ENCODE data around the gene MRPL36.

Gene MRPL36

DNA sequence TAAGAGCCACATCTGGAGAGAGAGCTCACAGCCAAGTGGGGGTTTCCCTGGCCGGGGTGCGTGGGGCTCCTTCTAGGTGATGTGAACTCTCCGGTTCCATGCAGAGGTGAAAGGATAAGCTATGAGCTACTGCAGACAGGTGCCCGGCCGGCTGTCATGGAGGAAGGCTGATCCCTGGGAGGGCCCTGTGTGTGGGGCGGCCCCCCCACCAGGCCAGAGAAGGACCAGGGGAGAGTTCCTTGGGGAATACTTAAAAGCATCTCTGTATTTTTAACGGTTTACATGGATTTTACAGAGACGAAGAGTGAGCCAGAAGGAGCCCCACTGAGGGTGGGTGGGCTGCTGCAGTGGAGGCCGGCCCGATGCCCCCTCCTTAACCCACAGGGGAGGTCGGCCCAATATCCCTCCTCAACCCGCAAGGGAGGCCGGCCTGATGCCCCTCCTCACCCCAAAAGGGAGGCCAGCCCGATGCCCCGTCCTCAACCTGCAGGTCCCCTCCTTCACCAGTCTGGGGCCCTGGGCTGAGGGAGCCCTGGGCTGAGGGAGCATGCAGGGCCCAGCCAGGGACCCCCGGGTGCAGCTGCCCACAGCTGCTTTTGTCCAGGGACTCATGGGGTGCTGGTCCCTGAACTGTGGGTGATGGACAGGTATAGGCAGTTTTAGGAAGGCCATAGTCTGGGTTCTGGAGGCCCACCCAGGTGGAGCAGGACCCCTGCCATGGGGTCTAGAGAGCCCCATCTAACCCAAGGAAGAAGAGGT, 31.9 kb downstream of the MRPL36 start:
- in situ Hi-C loops (cut with HindIII; ENCODE audit: low sequenced_read_pairs) = loop anchor here (25.0 kb wide), 2 partner anchors 270 to 395 kb away; no protein-coding TSS in a partner anchor

DNA sequence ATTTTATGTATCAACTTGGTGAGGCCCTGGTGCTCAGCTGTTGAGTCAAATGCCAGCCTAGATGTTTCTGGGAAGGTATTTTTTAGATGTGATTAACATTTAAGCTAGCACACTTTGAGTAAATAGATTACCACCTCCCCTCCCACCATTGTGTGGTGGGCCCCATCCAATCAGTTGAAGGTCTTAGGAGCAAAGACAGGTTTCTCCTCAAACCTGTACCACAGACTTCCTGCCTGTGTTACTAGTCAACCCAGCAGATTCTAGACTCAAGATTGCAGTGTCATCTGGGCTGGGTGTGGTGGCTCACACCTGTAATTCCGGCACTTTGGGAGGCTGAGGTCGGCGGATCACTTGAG, 33.8 kb downstream of the MRPL36 start:
- in situ Hi-C loops (cut with HindIII; ENCODE audit: low sequenced_read_pairs) = loop anchor here (25.0 kb wide), 2 partner anchors 271 to 396 kb away; no protein-coding TSS in a partner anchor

DNA sequence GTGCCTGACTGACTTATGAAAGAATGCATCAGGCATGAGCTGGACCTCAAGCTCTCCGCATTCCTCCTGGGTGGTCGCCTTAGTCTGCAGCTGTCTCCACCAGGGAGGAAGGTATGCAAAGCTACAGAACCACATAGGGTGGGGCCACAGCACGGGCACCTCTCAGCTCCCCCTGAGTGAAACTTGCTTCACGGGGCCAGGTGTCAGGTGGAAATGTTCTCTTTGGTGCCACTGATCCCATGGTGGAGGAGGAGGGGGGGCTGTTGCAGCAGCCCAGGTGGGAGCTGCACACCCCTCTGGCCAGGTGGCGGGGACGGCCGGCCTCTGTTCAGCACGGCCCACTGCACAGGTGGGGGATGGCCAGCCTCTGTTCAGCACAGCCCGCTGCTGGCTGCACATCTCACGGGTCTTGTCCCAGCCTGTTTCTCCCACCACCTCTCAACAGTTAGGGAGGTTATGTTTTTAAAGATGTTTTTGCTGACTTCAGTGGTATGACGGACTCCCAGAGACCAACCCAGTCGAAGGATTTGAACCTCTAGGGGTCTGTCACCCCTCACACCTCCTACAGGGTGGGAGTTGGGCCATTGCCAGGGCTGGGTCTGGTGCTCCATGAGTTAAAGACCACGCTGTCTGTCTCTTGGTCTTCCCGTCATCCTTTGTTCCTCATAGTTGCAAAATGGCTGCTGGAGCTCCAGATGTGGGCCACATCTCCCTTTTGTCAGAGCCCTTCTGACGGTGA, 34.3 kb downstream of the MRPL36 start:
- in situ Hi-C loops (cut with HindIII; ENCODE audit: low sequenced_read_pairs) = loop anchor here (25.0 kb wide), 2 partner anchors 272 to 397 kb away; no protein-coding TSS in a partner anchor

DNA sequence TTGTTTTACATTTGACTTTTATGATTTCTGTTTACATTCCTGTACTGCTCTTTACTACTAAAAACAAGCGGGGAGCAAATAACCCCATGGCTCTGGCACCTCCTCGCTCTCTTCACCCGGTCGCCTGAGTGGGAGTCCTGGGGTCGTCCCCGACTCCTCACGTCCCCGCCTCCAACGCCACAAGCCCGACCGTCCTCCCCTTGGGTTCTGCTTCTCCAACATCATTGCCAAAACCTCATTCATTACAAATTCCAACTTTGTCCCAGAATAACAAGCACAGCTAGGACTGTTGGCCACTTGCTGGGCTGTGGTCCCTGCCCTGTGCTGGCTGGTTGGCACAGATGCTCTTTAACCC, 35.1 kb downstream of the MRPL36 start:
- in situ Hi-C loops (cut with HindIII; ENCODE audit: low sequenced_read_pairs) = loop anchor here (5.0 to 25.0 kb wide), 3 partner anchors 38 to 398 kb away; partner anchors contain the start of gene NDUFS6

DNA sequence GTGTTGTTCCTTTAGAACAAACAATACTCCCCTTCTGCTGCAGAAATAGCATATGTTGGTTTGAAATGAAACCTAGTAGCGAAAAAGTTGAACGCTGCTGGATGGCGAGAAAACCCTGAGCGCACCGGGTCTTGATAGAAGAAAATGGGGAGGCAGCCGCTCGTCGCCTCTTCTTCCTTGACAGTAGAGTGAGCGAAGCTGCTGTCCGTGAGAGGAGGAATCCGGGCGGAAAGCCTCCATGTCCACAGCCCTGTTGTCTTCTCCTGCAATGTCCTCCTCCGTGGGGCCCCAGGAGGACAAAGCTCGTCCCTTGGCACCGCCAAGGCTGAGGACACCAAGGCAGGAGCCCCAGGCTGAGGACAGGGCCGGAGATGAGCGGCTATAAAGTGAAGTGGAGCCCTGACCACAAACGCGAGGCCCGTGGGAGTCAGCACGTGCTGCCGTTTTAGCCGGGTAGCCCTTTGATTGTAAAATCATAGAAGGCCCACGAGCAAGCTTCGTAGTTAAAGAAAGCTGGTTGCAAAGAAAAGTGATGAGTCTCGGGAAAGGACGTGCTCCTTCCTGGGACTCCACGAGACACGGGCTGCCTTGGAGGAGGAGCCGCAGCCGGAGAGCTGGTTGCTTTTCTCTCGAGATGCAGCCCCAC, 35.6 kb downstream of the MRPL36 start:
- in situ Hi-C loops (cut with HindIII; ENCODE audit: low sequenced_read_pairs) = loop anchor here (5.0 to 25.0 kb wide), 3 partner anchors 38 to 398 kb away; partner anchors contain the start of gene NDUFS6

DNA sequence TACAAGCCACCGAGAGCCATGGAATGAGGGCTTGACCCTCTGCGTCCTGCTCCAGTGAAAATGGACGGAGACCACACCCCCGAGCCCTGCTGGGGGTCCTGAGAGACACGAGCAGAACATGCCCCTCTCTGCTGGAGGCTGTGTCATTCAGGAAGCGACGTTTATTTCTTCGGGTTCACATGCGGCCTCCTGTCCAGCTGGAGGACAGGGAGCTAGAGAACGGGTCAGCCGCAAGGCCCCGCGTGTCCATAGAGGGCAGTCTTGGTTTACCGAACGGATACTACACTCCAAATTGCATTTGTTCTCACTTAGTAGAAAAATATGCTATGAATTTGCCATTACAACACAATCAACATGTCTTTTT, 36.1 kb downstream of the MRPL36 start:
- in situ Hi-C loops (cut with HindIII; ENCODE audit: low sequenced_read_pairs) = loop anchor here (5.0 to 25.0 kb wide), 3 partner anchors 39 to 399 kb away; partner anchors contain the start of gene NDUFS6

DNA sequence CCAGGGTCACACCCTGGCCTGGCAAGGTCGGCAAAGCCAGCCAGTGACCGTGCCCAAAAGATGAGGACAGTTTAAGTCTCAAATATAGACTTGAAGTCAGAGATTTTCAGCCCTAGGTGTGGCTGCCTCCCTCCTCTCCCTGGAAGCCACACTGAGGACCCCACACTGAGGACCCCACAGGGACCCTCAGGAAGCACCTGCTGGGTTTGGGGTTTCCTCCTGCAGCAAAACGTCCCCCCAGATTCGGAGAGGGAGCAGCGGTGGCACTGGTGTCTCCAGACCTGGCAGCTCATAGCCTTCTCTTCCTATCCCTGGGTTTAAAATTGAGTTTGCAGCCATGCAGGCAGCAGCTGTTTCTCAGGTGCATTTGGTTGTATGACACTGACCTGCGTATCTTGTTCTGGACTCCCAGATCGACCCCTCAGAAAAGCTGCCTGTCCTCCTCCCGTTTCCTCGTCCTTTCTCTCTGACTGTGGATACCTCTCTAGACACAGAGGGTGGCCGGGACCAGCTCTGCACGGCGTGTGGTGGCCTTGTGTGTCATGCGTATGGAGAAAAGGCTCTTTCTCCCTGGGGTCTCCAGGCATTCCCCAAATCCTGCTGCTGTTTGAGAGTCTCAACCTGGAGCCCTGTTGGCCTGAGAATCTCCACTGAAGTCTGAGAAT, 36.6 kb downstream of the MRPL36 start:
- in situ Hi-C loops (cut with HindIII; ENCODE audit: low sequenced_read_pairs) = loop anchor here (5.0 to 25.0 kb wide), 3 partner anchors 39 to 399 kb away; partner anchors contain the start of gene NDUFS6

DNA sequence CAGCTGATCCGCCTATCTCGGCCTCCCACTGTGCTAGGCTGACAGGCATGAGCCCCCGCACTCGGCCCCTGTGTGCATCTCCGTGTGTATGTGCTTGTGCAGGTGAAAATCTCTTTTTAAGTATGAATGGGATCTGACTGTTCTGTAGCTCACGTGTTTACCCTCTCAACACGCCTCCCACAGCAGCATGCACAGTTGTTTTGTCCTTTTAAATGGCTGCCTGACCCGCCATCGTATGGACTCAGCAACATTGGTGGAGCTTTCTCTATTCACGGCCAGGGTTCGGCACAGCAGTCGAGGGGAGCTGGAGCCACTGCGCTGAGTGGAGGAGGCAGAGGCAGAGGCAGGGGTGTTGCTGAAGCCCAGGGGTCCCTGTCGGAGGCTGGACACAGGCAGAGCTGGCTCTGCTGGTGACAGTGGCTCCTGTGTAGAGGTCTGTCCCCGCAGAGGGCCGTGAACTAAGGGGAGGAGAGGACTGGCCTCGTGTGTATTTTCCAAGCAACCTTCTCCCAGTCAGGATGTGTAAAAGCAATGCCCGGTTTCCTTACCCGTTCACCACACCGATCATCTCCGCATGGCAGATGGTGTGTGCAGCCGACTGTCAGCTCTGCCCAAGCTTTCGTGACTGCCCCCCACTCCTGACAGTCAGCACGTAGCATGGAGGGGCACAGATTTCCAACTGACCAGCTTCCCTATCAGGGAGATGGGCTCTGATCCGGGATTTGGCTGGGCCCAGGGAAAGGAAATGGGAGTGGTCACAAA, 37.3 kb downstream of the MRPL36 start:
- in situ Hi-C loops (cut with HindIII; ENCODE audit: low sequenced_read_pairs) = loop anchor here (5.0 to 25.0 kb wide), 3 partner anchors 40 to 400 kb away; partner anchors contain the start of gene NDUFS6

DNA sequence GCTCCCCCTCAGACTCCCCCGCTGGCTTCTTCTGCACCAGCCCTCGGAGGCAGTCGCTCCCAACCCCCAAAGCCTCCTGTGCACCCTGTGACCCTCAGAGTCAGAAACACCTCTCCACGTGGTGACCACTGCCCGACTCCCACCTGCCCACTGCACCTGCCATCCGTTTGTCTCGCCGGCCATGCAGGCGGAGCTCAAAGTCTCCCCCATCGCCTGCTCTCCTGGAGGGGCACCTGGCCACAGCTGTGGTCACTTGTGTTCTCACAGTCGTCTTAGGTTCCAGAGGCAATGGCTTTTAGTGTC, 38.2 kb downstream of the MRPL36 start:
- in situ Hi-C loops (cut with HindIII; ENCODE audit: low sequenced_read_pairs) = loop anchor here (5.0 to 25.0 kb wide), 3 partner anchors 41 to 401 kb away; partner anchors contain the start of gene NDUFS6

DNA sequence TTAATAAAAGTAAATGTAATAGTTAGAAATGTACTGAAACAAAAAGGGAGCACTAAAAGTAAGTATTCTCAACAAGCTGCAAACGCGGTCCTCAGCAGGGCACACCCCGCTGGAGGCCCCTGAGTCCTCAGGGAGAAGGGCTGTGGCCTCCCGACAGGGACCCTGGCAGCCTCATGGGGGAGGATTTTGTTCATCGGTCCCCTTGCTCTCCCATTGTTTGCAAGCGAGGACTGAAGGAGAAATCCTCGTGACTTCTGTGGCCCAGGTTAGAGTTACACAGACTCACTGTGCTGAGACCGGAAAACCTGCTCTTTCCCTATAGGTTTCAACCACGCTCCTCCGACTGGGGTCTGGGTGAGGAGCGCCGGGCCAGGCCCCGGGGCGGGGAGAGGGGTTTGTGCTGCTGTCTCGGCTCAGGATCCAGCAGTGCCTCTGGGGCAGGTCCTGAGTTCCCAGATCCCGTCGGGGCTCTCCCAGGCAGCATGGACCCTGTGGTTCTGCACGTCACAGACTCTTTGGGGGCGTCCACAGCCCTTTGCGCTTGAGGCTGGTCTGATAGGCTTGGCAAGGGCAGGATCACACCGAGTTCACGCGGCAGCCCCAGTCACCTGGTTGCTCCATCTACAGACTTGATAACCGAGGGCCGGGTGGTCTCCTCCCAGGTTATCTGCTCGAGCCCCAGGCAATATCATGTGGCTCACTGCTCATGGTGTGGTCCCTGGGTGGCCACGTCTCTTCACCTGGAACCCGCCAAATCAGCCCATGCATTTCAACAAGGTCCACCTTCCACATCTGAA, 38.8 kb downstream of the MRPL36 start:
- in situ Hi-C loops (cut with HindIII; ENCODE audit: low sequenced_read_pairs) = loop anchor here (5.0 to 25.0 kb wide), 3 partner anchors 41 to 401 kb away; partner anchors contain the start of gene NDUFS6

DNA sequence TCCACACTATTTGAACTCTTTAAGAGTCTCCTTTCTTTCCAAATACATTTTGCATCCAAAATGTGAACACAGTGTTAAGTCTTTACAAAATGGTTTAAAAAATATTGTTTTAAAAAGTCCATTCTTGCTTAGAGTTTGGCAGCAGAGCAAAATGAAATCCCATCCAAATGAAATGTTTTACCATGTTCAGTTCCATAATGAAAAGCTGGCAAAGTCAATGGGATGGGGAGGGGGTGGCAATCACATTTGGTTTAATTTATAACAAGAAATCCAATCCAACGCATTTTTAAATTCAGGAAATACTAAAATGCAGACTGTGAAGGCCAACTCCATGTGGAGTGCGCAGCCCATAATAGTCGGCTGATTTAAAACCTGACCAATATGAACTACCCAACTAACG, 39.4 kb downstream of the MRPL36 start:
- in situ Hi-C loops (cut with HindIII; ENCODE audit: low sequenced_read_pairs) = loop anchor here (5.0 to 25.0 kb wide), 3 partner anchors 42 to 402 kb away; partner anchors contain the start of gene NDUFS6

DNA sequence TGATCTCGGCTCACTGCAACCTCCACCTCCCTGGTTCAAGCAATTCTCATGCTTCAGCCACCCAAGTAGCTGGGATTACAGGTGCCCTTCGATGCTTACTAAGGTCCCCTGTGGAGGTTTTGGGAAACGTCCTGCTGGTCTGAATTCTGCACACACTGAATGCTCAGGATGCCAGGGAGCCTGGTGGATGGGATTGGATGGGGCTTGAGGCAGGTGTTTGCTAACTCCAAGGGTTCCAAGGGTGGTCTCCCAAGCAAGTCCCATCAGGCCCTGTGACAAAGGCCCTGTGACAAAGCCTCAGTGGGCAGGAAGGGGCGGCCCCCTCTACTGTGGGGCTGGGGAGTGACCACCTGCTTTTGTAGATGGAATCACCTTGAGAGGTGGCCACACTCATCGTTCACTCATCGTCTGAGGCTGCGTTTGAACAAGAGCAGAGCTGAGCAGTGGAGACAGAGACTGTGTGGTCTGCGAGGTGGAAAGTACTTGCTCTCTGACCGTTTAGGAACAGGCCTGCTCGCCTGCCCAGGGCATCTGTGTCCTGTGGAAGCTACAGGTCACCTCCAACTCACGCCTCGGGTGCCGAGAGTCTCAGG, 40.2 kb downstream of the MRPL36 start:
- in situ Hi-C loops (cut with HindIII; ENCODE audit: low sequenced_read_pairs) = loop anchor here (25.0 kb wide), 2 partner anchors 278 to 403 kb away; no protein-coding TSS in a partner anchor

DNA sequence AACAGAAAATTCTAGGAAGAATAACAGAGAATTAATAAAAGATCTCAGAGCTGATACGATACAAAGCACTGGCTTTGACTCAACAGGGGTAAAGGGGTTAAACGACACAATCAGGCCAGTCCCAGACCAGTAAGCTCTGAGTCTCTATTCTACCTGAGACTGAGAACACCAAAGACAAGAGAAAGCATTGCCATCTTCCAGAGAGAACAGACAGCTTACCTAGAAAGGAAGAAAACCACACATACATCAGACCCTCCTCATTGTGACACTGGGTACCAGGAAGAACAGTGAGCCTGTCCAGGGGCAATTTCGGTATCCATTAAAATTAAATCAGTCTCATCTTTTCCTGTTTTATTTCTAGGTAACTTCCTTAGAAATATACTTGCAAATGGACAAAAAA, 41.1 kb downstream of the MRPL36 start:
- in situ Hi-C loops (cut with HindIII; ENCODE audit: low sequenced_read_pairs) = loop anchor here (25.0 kb wide), 2 partner anchors 279 to 404 kb away; no protein-coding TSS in a partner anchor

DNA sequence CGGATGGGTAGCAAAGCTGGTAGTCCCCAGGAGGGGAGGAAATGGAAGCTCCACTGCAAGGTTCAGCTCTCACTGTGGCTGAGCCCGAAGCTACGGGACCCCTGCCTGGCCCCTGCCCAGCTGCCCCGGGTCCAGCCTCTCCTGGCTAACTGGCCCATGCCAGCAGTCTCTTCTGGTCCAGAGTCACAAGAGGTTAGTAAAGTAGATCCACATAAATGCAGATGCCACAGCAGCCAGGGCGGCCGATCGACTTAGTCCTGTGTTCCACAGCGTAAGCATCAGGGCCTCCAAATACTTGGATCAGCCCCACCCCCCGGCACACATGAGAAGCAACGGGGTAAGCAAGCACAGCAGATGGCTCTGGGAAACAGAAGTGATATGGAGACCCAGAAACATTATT, 42.1 kb downstream of the MRPL36 start:
- in situ Hi-C loops (cut with HindIII; ENCODE audit: low sequenced_read_pairs) = loop anchor here (25.0 kb wide), 2 partner anchors 280 to 405 kb away; no protein-coding TSS in a partner anchor

DNA sequence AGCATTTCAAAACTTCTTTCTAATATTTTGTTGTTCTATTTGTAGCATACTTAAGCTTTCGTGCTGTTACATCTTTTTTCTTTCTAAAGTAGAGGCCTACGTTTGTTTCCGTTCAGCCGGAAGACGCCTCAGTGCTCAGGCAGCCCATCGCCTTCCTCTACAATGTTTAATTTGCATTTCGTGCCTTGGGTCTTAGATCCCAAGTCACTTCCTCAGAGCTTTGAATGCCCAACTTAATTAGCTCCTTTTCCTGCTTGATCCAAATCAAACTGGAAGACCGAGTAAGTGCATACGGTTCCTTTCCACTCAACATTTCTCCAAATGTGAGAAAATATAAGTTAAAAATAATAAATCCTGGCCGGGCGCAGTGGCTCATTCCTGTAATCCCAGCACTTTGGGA, 43.2 kb downstream of the MRPL36 start:
- in situ Hi-C loops (cut with HindIII; ENCODE audit: low sequenced_read_pairs) = loop anchor here (25.0 kb wide), 2 partner anchors 281 to 406 kb away; no protein-coding TSS in a partner anchor

DNA sequence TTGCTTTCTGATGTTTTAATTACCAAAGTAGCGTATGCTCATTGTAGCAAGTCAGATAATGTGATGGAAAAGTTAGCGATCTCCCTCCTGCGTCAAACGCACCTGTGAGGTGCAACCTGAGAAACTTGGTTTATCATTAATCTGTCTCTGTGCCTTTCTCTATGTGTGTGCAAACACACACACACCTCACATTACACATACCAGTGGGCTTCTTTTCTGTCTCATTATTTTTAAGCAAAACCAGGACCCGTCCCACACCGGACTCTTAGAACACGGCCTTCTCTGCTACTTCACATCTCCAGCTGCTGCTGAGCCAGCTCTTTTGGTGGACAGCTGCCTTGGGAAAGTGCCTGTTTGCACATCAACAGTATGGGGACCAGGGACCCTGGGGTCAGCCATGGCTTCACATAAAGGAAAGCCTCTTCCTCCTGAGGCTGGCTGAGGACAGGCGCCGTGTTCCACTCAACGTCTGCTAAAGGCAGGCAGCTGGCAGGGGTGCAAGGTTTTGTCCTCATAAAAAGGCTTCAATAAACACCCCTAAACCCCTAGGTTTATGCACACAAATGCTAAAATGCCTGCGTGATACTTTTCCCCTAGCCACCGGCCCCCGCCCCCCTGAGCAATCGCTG, 44.2 kb downstream of the MRPL36 start:
- in situ Hi-C loops (cut with HindIII; ENCODE audit: low sequenced_read_pairs) = loop anchor here (25.0 kb wide), 2 partner anchors 282 to 407 kb away; no protein-coding TSS in a partner anchor

DNA sequence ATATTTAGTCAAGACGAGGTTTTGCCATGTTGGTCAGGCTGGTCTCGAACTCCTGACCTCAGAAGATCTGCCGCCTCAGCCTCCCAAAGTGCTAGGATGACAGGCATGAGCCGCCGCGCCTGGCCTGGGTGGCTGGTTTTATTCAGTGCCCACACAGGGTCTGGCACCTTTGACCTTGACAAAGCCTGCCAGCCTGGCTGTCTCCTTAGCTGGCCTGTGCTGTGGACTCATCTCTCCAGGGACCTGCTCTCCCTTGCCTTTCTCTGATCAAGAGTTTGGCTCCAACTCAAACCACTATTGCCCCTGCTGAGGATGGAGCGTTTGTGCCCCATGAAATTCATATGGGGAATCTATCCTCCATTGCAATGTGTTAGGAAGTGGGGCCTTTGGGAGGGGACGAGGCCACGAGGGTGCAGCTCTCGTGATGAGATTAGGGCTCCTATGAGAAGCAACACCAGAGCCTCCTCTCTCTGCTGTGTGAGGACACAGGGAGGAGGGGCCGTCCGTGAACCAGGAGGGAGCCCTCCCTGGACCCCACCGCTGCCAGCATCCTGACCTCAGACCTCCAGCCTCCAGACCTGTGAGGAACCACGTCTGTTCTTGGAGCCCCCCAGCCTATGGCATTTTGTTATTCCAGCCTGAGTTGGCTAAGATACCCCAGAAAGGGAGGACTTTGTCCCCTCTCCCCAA, 45.0 kb downstream of the MRPL36 start:
- in situ Hi-C loops (cut with HindIII; ENCODE audit: low sequenced_read_pairs) = loop anchor here (25.0 kb wide), 2 partner anchors 283 to 408 kb away; no protein-coding TSS in a partner anchor
